GM18868 (cell line): Measurements from ENCODE around the gene DDX6.

ENCODE experiments used
- ATAC-seq: cut with Tn5 transposase; IDR thresholded peaks from one replicate; pipeline ENCODE4 v1.9.1; 2021; ENCODE audit warnings: mild to moderate bottlenecking, moderate library complexity; ENCODE audit not compliant: unreplicated experiment

Gene DDX6

DNA sequence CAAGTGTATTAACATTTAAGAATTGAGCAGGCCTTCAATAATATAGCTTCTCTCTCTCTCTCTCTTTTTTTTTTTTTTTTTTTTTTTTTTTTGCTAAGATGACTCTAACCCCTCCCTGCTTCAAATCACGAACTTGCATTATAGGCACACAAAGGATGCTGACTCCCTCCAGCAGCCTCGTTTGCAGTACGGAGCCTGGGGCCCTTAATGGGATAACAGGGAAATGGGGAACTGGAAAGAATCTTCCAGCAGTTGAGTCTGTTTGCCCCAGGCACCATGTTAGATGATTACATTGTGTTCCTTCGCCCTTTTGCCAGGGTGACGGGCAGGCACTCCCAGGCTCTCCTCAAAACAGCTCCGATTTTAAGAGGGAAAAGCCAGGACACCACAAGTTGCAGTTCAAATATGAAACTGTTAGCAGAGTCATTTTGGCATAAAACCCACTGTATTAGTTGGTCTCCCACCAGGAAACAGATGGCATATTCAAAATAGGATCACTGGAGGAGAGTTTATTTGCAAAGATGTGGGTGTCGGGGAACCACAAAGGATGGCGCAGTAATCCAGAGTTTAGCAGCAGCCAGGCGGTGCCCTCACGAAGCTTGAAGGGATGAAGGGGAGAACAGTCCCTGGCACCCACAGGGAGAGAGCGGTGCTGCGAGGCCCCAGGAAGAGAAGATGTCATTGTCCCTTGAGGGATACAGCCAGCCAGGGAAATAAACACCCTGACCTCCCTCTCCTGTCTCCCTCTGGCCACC is 85.0 kb downstream of the DDX6 start:
- no peak for ATAC-seq

DNA sequence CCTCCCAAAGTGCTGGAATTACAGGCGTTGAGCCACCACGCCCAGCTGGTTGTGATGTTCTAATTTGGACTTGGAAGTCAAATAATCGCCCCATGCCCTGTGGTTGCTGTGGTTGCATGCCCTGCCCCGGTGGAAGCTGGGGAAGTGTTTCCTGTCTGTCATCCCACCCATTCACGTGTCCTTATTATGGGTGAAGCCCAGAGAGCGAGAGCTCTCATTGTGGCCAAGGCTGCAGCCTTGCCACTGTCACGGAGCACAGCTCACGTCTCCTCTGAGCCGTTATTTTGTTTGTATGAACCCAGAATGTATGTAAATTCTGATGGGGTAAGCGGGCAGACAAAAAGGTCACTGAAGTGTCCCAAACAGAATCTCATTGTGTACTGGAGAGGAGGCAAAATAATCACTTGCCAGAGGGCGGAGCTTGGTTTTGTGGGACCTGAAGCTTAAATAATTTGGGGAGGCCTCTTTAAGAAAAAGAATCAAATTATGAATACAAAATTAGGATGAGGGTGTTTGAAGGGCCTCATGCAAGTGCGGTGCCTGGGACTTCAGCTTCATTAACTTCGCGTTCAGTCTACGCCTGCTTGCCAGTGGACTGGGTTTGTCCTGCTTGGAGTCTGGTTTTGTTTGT is 85.7 kb downstream of the DDX6 start:
- ATAC-seq = no peak

DNA sequence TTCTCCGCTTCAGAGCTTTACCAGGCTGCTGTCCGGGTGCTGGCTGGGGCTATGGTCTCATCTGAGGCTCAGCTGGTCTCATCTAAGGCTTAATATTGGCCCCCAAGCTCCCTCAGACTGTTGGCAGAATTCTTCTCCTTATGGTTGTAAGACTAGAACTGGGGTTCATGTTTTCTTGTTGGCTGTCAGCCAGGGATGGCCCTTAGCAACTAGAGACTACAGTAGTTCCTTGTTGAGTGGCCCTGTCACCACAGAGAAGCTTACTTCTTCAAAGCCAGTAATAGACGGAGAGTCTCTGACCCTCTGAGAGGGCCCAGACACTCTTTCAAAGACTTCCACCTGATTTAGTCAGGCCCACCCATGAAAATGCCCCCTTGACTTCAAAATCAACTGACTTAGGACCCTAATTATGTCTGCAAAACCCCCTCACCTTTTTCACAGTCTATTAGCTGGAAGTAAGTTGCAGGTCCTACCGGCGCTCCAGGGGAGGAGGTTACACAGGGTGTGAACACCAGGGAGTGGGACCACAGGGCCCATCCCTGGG is 87.3 kb downstream of the DDX6 start:
- no peak for ATAC-seq

DNA sequence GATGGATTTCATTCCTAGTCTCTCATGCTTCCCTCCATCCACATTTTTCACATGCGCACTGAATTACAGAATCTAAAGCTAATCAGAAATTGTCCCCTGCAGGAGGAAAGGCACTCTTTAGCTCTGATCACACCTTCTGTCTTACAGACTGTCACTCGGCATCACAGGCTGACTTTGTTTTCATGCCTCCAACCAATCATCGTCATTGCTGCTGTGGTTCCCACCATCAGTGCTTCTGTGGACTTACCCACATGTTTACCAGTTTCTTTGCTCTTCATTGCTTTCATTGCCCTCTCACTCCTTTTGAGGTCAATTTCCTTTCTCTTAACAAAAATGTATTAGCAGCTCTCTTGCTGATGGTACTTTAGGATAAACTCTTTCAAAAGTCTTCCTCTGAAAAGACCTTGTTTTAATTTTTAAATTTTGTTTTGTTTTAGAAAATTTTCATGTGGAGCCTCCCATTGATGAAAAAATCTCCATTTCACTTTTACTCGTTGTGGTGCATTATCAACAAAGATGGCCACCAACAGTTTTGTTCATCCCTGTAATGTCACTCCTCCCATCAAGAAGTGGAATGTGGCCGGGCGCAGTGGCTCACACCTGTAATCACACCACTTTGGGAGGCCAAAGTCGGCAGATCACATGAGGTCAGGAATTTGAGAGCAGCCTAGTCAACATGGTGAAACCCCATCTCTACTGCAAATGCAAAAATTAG is 91.3 kb downstream of the DDX6 start:
- ATAC-seq = no peak
